OCI-LY3 (cell line): ENCODE data around the gene EXOC4.

Experiments used
- EZH2phosphoT487 ChIP-seq: fragments of 200-600 bp; shearing (Covaris generic); IDR thresholded peaks from 2 replicates; pipeline ENCODE4 v1.6.1; 2018; ENCODE audit warnings: antibody characterized with exemption, mixed run types, low read depth
- TF ChIP-seq, protein P1 (sequence below): fragments of 200-600, 300-600 bp; sonication (generic); IDR thresholded peaks from 2 replicates; pipeline ENCODE4 v1.5.1; 2014; ENCODE audit warnings: antibody characterized with exemption, low read length, low read depth

DNA sequence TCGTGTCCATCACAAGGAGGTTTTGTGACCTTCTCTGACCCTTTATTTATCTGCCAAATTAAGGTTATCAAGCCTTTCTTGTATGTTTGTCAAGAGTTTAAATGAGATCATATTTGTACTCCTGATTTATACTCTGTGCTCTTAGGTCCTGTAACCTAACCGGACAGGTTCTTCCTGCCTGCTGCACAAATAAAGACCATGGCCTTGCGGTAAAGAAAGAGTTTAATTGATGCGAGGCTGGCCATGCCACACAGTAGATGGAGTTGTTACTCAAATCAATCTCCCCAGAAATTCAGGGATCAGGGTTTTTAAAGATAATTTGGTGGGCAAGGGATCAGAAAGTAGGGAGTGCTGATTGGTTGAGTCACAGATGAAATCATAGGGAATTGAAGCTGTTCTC, 794.8 kb downstream of the EXOC4 start:
- no peak for TF ChIP-seq EZH2phosphoT487
- TF ChIP-seq, protein P1, sequence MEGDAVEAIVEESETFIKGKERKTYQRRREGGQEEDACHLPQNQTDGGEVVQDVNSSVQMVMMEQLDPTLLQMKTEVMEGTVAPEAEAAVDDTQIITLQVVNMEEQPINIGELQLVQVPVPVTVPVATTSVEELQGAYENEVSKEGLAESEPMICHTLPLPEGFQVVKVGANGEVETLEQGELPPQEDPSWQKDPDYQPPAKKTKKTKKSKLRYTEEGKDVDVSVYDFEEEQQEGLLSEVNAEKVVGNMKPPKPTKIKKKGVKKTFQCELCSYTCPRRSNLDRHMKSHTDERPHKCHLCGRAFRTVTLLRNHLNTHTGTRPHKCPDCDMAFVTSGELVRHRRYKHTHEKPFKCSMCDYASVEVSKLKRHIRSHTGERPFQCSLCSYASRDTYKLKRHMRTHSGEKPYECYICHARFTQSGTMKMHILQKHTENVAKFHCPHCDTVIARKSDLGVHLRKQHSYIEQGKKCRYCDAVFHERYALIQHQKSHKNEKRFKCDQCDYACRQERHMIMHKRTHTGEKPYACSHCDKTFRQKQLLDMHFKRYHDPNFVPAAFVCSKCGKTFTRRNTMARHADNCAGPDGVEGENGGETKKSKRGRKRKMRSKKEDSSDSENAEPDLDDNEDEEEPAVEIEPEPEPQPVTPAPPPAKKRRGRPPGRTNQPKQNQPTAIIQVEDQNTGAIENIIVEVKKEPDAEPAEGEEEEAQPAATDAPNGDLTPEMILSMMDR: no peak
